Hematopoietic multipotent progenitor cell treated with erythropoietin and hydrocortisone succinate and interleukin-3 and kit ligand, for 4 days (in vitro differentiated cells): Measurements from ENCODE around the gene GPR68.

Experiments
- DNase-seq: peaks from one replicate; pipeline ENCODE4 v3.0.0-alpha.2; 2015

Gene GPR68

GRCh38 chr14:91244501-91244901 lies at the start of gene GPR68:
Gene GPR68, minus strand, starts transcription at chr14:91244704. Its CDS starts 9,654 bp downstream, at chr14:91235050.
- DNase-seq, result no peak

GRCh38 chr14:91294153-91294552 lies 49.6 kb upstream of the GPR68 start:
- DNase-seq, result no peak

- no peak for DNase-seq
Measured at GRCh38 chr14:91293281-91293680, 48.8 kb upstream of the GPR68 start.

- DNase-seq, result no peak
Measured at GRCh38 chr14:91292491-91292890, 48.0 kb upstream of the GPR68 start.

GRCh38 chr14:91291786-91292405 lies 47.4 kb upstream of the GPR68 start:
- no peak for DNase-seq

- no peak for DNase-seq
Measured at GRCh38 chr14:91290986-91291385, 46.5 kb upstream of the GPR68 start.

GRCh38 chr14:91289464-91289863 lies 45.0 kb upstream of the GPR68 start:
- DNase-seq, result no peak

GRCh38 chr14:91288876-91289275 lies 44.4 kb upstream of the GPR68 start:
- no peak for DNase-seq

- DNase-seq, result peak; percentile 87
Measured at GRCh38 chr14:91286530-91286937, 42.0 kb upstream of the GPR68 start.

GRCh38 chr14:91284791-91285548 lies 40.5 kb upstream of the GPR68 start:
- no peak for DNase-seq

- no peak for DNase-seq
Measured at GRCh38 chr14:91284146-91284790, 39.8 kb upstream of the GPR68 start.

- no peak for DNase-seq
Measured at GRCh38 chr14:91283666-91284065, 39.2 kb upstream of the GPR68 start.

- no peak for DNase-seq
Measured at GRCh38 chr14:91282954-91283645, 38.6 kb upstream of the GPR68 start.

- DNase-seq, result no peak
Measured at GRCh38 chr14:91281346-91281745, 36.8 kb upstream of the GPR68 start.

GRCh38 chr14:91280129-91280528 lies 35.6 kb upstream of the GPR68 start:
- DNase-seq, result no peak

- no peak for DNase-seq
Measured at GRCh38 chr14:91279354-91279753, 34.9 kb upstream of the GPR68 start.

GRCh38 chr14:91278383-91278715 lies 33.8 kb upstream of the GPR68 start:
- no peak for DNase-seq

- no peak for DNase-seq
Measured at GRCh38 chr14:91277546-91278382, 33.3 kb upstream of the GPR68 start.

- DNase-seq, result no peak
Measured at GRCh38 chr14:91274796-91275195, 30.3 kb upstream of the GPR68 start.

- DNase-seq, result no peak
Measured at GRCh38 chr14:91273885-91274273, 29.4 kb upstream of the GPR68 start.

- DNase-seq, result no peak
Measured at GRCh38 chr14:91273273-91273884, 28.9 kb upstream of the GPR68 start.
